B cell (primary cell): Measurements from ENCODE around the gene ACSS1. TPM values are rescaled to one million over a fixed set of nuclear protein-coding genes. Genes with fewer than 3 reads are reported as not detected.

ENCODE experiments used
- ATAC-seq: fragments of 200-7000 bp; cut with Tn5 transposase; one replicate; pipeline ENCODE4 v1.10.0; 2021; ENCODE audit warnings: low read depth, mild to moderate bottlenecking, moderate number of reproducible peaks, moderate library complexity
- CTCF ChIA-PET: fragments of 350-600 bp; sonication (Branson Sonifier 250); formaldehyde crosslinking; loops from one replicate; lab custom pipeline; 2021; ENCODE audit warnings: antibody characterized with exemption, inconsistent platforms; lab: Charles Lee
- POLR2A ChIA-PET: fragments of 350-600 bp; sonication (Branson Sonifier 250); formaldehyde crosslinking; loops from one replicate; lab custom pipeline; 2021; ENCODE audit warnings: antibody characterized with exemption; lab: Charles Lee
- DNase-seq: peaks from one replicate; pipeline ENCODE4 v3.0.0; 2013
- H2AFZ ChIP-seq: 2 replicates; pipeline ENCODE4 v1.6.1; 2012; ENCODE audit warnings: mild to moderate bottlenecking, low read depth, low read length; ENCODE audit not compliant: insufficient read depth, poor library complexity, severe bottlenecking
- H3K27ac ChIP-seq, 2 donors: 1 replicate in 1 of 2; 2 replicates in 1 of 2; pipeline ENCODE4 v1.5.1; 2012 to 2013; ENCODE audit warnings: low read length in 2 of 2, mild to moderate bottlenecking in 2 of 2, moderate library complexity in 1 of 2
- H3K27me3 ChIP-seq, 4 experiments: fragments of 200-600 bp in 1 of 4; sonication (generic) in 1 of 4; replicated peaks in 1 of 4; 1 replicate in 2 of 4; 2 replicates in 2 of 4; pipeline versions ENCODE4 v1.6.1 to v1.7.0; 2013 to 2016; ENCODE audit warnings: low read length in 3 of 4, mild to moderate bottlenecking in 2 of 4, mixed read lengths in 1 of 4, moderate library complexity in 1 of 4; ENCODE audit not compliant: insufficient read depth in 4 of 4, control insufficient read depth in 3 of 4; ENCODE audit errors: control extremely low read depth in 1 of 4
- H3K36me3 ChIP-seq, 2 experiments: replicated peaks in 1 of 2; 1 replicate in 1 of 2; 2 replicates in 1 of 2; pipeline versions ENCODE4 v1.6.1 to v1.7.1; 2013; ENCODE audit warnings: low read length in 1 of 2; ENCODE audit not compliant: insufficient read depth in 2 of 2, control insufficient read depth in 1 of 2; ENCODE audit errors: control extremely low read depth in 1 of 2, extremely low read depth in 1 of 2
- H3K4me1 ChIP-seq, 2 donors: fragments of 200-600 bp in 1 of 2; sonication (generic) in 1 of 2; 1 replicate in 1 of 2; 2 replicates in 1 of 2; pipeline versions ENCODE4 v1.5.1 to v1.6.1; 2013 to 2017; ENCODE audit warnings: low read length in 2 of 2; ENCODE audit not compliant: control insufficient read depth in 2 of 2, insufficient read depth in 2 of 2
- H3K4me2 ChIP-seq: replicated peaks from 2 replicates; pipeline ENCODE3; 2012; ENCODE audit warnings: mild to moderate bottlenecking, low read depth, low read length; ENCODE audit not compliant: poor library complexity, severe bottlenecking
- H3K4me3 ChIP-seq, 5 experiments: fragments of 200-600 bp in 1 of 5; sonication (generic) in 1 of 5; 1 replicate in 3 of 5; 2 replicates in 2 of 5; pipeline versions ENCODE4 v1.5.1 to v1.7.0; 2011 to 2016; ENCODE audit warnings: low read length in 4 of 5, mild to moderate bottlenecking in 4 of 5, low read depth in 2 of 5, control low read depth in 1 of 5, moderate library complexity in 1 of 5; ENCODE audit not compliant: insufficient read depth in 1 of 5; ENCODE audit errors: control extremely low read depth in 1 of 5, extremely low read depth in 1 of 5
- H3K79me2 ChIP-seq: fragments of 200-600 bp; sonication (generic); one replicate; pipeline ENCODE4 v1.6.0; 2016; ENCODE audit warnings: low read length; ENCODE audit not compliant: control insufficient read depth, insufficient read depth
- H3K9ac ChIP-seq: fragments of 200-600 bp; sonication (generic); 2 replicates; pipeline ENCODE4 v1.6.1; 2017; ENCODE audit warnings: mild to moderate bottlenecking, low read length, moderate library complexity
- H3K9me3 ChIP-seq, 3 donors: one replicate each; pipeline versions ENCODE4 v1.6.1 to v1.7.1; 2013; ENCODE audit warnings: low read length in 2 of 3; ENCODE audit not compliant: control insufficient read depth in 2 of 3, insufficient read depth in 1 of 3; ENCODE audit errors: control extremely low read depth in 1 of 3
- H4K20me1 ChIP-seq: 2 replicates; pipeline ENCODE4 v1.6.0; 2012; ENCODE audit warnings: mild to moderate bottlenecking, low read length; ENCODE audit not compliant: insufficient read depth, control insufficient read depth, poor library complexity, severe bottlenecking
- H3K27ac Mint-ChIP-seq: one replicate; pipeline ENCODE4 v1.8.0; 2021; ENCODE audit warnings: mixed read lengths
- H3K27me3 Mint-ChIP-seq: one replicate; pipeline ENCODE4 v1.8.0; 2021; ENCODE audit warnings: mixed read lengths
- H3K4me1 Mint-ChIP-seq: one replicate; pipeline ENCODE4 v1.8.0; 2021; ENCODE audit warnings: mixed read lengths
- H3K4me3 Mint-ChIP-seq: one replicate; pipeline ENCODE4 v1.8.0; 2021; ENCODE audit warnings: mixed read lengths
- H3K9me3 Mint-ChIP-seq: one replicate; pipeline ENCODE4 v1.8.0; 2022; ENCODE audit warnings: mixed read lengths; ENCODE audit not compliant: insufficient read depth
- EZH2 ChIP-seq: IDR thresholded peaks from 2 replicates; pipeline ENCODE4 v1.6.1; 2012; ENCODE audit warnings: borderline replicate concordance, low read depth, mild to moderate bottlenecking, moderate library complexity, low read length; ENCODE audit not compliant: insufficient read depth, poor library complexity, severe bottlenecking
- WGBS: methylation state at CpG from one replicate; pipeline ENCODE4 v1.1.5; 2013; ENCODE audit warnings: missing lambda C conversion rate; ENCODE audit not compliant: insufficient coverage; 5-methylcytosine and 5-hydroxymethylcytosine counted together
- intact Hi-C: fragments of 100-400 bp; cut with micrococcal nuclease; formaldehyde crosslinking; loops from one replicate; pipeline ENCODE4 v1.10.0; 2022
- polyA plus RNA-seq: library from polyadenylated mRNA; depleted of rRNA; stranded (reverse); fragments of >200 nt; gene quantifications from 2 replicates; pipeline ENCODE4 v1.2.3, GENCODE V29; 2012
- total RNA-seq, 2 donors: library from RNA; stranded (reverse); fragments of 120-200 nt in 1 of 2; gene quantifications; 1 replicate in 1 of 2; 2 replicates in 1 of 2; pipeline versions ENCODE4 v1.2.3 to v1.2.4, GENCODE V29; 2013 to 2022
- TF ChIP-seq, protein P1 (sequence below): fragments of 200-600 bp; IDR thresholded peaks from one replicate; pipeline ENCODE4 v1.8.0; 2022; ENCODE audit warnings: antibody characterized with exemption, mild to moderate bottlenecking

ACSS1 gene
- total and polyA plus RNA-seq, 2 donors (not counting 1 experiment from before 2014, with no cell fraction given): 82.7 to 95.5 TPM

DNA sequence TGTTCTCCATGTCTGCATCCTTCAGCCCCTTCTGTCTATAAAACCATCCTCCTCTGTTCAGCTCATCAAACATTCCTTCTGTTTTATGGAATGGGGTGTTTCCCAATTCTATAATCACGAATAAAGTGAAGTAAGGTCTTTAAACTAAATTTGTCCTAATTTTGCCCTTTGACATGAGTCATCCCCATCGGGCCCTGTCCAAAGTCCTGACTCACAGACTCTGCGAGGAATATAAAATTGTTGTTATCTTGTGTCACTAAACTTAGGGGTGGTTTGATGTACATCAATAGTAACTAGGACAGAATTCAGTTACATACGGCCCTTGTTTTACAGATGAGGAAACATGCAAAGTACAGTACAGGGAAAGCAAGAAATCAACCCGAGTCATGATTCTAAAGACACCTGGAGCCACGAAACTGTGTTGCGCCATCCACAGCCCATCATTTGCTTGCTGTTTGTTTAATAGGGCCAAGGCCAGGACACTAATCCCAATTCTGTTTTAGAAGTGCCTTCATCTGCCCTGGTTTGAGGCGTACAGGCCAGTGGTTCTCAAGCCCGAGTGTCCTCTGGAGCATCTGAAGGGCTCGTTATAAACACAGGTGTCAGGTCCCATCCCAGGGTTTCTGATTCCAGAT lies 2.8 kb downstream of the ACSS1 start:
- H3K9ac ChIP-seq: no peak overlapping the region
- peak overlapping the region; percentile 98 for H3K4me2 ChIP-seq
- TF ChIP-seq EZH2: no peak
- TF ChIP-seq, protein P1, sequence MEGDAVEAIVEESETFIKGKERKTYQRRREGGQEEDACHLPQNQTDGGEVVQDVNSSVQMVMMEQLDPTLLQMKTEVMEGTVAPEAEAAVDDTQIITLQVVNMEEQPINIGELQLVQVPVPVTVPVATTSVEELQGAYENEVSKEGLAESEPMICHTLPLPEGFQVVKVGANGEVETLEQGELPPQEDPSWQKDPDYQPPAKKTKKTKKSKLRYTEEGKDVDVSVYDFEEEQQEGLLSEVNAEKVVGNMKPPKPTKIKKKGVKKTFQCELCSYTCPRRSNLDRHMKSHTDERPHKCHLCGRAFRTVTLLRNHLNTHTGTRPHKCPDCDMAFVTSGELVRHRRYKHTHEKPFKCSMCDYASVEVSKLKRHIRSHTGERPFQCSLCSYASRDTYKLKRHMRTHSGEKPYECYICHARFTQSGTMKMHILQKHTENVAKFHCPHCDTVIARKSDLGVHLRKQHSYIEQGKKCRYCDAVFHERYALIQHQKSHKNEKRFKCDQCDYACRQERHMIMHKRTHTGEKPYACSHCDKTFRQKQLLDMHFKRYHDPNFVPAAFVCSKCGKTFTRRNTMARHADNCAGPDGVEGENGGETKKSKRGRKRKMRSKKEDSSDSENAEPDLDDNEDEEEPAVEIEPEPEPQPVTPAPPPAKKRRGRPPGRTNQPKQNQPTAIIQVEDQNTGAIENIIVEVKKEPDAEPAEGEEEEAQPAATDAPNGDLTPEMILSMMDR: no peak
- Mint-ChIP-seq H3K4me3 (peak overlapping the region; percentile 79), H3K9me3 (no peaks in the 10 kb centered on the region), H3K27me3 (no peaks in the 10 kb centered on the region), H3K4me1 (peaks cover 79% of the 10 kb centered on the region), H3K27ac (peak overlapping the region; percentile 97)
- H3K4me3 ChIP-seq: no peak overlapping the region
- peaks cover 69% of the 10 kb centered on the region for H3K79me2 ChIP-seq
- H3K9me3 ChIP-seq: no peaks in the 10 kb centered on the region
- H3K27me3 ChIP-seq: no peaks in the 10 kb centered on the region
- CTCF ChIA-PET: interaction anchor here (0.8 to 4.0 kb wide), 5 partner anchors 10 to 60 kb away, joined by 3 to 23 read pairs (median 3); no protein-coding TSS in a partner anchor
- H3K4me1 ChIP-seq: peaks cover 75 to 81% of the 10 kb centered on the region in 2 donors
- ATAC-seq (no peak), DNase-seq (no peak)
- 77% methylated on average over 8 of the region's 10 CpGs for WGBS
- intact Hi-C loops: loop anchor here (5.0 kb wide), 2 partner anchors 567 to 1693 kb away; partner anchors contain the start of genes GZF1 and NANP
- H3K36me3 ChIP-seq: peaks cover 0 to 18% of the 10 kb centered on the region in 2 experiments
- peaks cover 58% of the 10 kb centered on the region for H4K20me1 ChIP-seq
- peak overlapping the region in 1 of 2 donors; percentile 93 for H3K27ac ChIP-seq
- POLR2A ChIA-PET: interaction anchor here (1.5 to 4.5 kb wide), 2 partner anchors 11 to 17 kb away, joined by 3 to 27 read pairs; no protein-coding TSS in a partner anchor
- H2AFZ ChIP-seq: no peak overlapping the region
